Heart right ventricle (tissue), 16 donors: ENCODE data around the gene BARHL1. TPM values are rescaled to one million over a fixed set of nuclear protein-coding genes. Genes with fewer than 3 reads are reported as not detected.
"Not testable (repeated sequence)": the region's sequence is repeated elsewhere in the genome, so short reads cannot be mapped to it uniquely, and the experiment has no call there.

Experiments
- ATAC-seq, 8 donors: fragments of 200-7000 bp; cut with Tn5 transposase; one replicate each; pipeline ENCODE4 v1.9.1; 2020; ENCODE audit warnings: mild to moderate bottlenecking in 8 of 8, moderate library complexity in 8 of 8, moderate number of reproducible peaks in 1 of 8
- DNase-seq, 2 donors: peaks; one replicate each; pipeline ENCODE4 v3.0.0-alpha.2; 2020
- H3K27ac ChIP-seq, 10 donors: fragments of 200-600 bp; sonication (generic) in 2 of 10; one replicate each; pipeline versions ENCODE4 v1.5.0 to v1.8.0; 2020 to 2022; ENCODE audit warnings: mild to moderate bottlenecking in 3 of 10
- H3K27me3 ChIP-seq, 7 donors: fragments of 200-600 bp; one replicate each; pipeline ENCODE4 v1.8.0; 2021 to 2022; ENCODE audit warnings: mild to moderate bottlenecking in 2 of 7
- H3K36me3 ChIP-seq, 9 donors: fragments of 200-600 bp; sonication (generic) in 1 of 9; one replicate each; pipeline versions ENCODE4 v1.5.0 to v1.8.0; 2020 to 2022; ENCODE audit warnings: mild to moderate bottlenecking in 2 of 9
- H3K4me1 ChIP-seq, 9 donors: fragments of 200-600 bp; sonication (generic) in 1 of 9; one replicate each; pipeline versions ENCODE4 v1.5.0 to v1.8.0; 2020 to 2022; ENCODE audit warnings: mild to moderate bottlenecking in 4 of 9
- H3K4me3 ChIP-seq, 10 donors: fragments of 200-600 bp; sonication (generic) in 2 of 10; one replicate each; pipeline versions ENCODE4 v1.5.0 to v1.8.0; 2020 to 2022; ENCODE audit warnings: mild to moderate bottlenecking in 7 of 10, moderate library complexity in 2 of 10
- H3K9me3 ChIP-seq, 11 donors: fragments of 200-600 bp in 10 of 11; sonication (generic) in 2 of 11; one replicate each; pipeline versions ENCODE4 v1.5.0 to v1.8.0; 2013 to 2022; ENCODE audit warnings: mild to moderate bottlenecking in 2 of 11, control low read depth in 1 of 11, moderate library complexity in 1 of 11
- WGBS, 2 donors: extraction: QIAGEN DNeasy Blood & Tissue Kit; methylation state at CpG; one replicate each; pipeline ENCODE4 v1.1.7; 2013; ENCODE audit warnings: inconsistent platforms in 1 of 2; 5-methylcytosine and 5-hydroxymethylcytosine counted together
- intact Hi-C, 10 donors: fragments of 100-400 bp; cut with DNase I; formaldehyde crosslinking; loops; one replicate each; pipeline versions ENCODE4 v1.11.1 to v1.14.2; 2022
- polyA plus RNA-seq, 2 donors: library from polyadenylated mRNA; stranded (reverse); fragments of 200-250 nt; gene quantifications; one replicate each; pipeline ENCODE4 v1.2.3, GENCODE V29; 2013
- total RNA-seq, 10 donors: library from RNA; stranded (reverse); fragmentation: NEBNext Ultra II Directional in 3 of 10; extraction: Animal tissue kit (Norgen Biotek cat#: 25700) in 3 of 10; gene quantifications; one replicate each; pipeline versions ENCODE4 v1.2.1 to v1.2.4, GENCODE V29; 2021 to 2023
- TF ChIP-seq, protein P1 (sequence below), 9 donors: fragments of 200-600 bp; sonication (generic) in 2 of 9; IDR thresholded peaks; one replicate each; pipeline versions ENCODE4 v1.5.0 to v1.8.0; 2021 to 2022; ENCODE audit warnings: antibody characterized with exemption in 9 of 9, mild to moderate bottlenecking in 5 of 9, moderate library complexity in 1 of 9
- donor health status: Arrhythmogenic right ventricular cardiomyopathy.
- donor health status: ischemic (EF 13 %, LVEDD 7.1; RV severe dilation, severe dysfunction).
- donor health status: healthy with polysubstance abuse.
- donor health status: DM: no; HTN: yes; CAD: no.
- donor health status: DM: no; HTN: no; CAD: no.
- donor health status: ischemic (EF 25% LVEDD 6.9; RV normal size, moderate dysfunction).
- donor health status: ischemic (EF 25% LVEDD 5.7; RV mildly dilated, moderate dysfunction).
- donor health status: healthy.
- donor health status: DM: yes; HTN: yes; CAD: no.
- donor health status: Ischemic cardiomyopathy.
- donor health status: ischemic (EF 35%, LVEDD 5.7; RV mildly dilated, moderate dysfunction).
- donor health status: nonischemic (EF 11% LVEDD 7.7; RV severe dilation, severe dysfunction).
- donor health status: DM: yes; HTN: yes; CAD: no.
- donor health status: PGD.
- donor health status: ischemic (EF 29% LVEDD 5.4; RV normal size, mild dysfunction).
- donor health status: nonischemic (EF 23%, LVEDD 6.1; RV moderate dilation, normal function).

The BARHL1 gene
- total and polyA plus RNA-seq, 12 donors = not detected

DNA sequence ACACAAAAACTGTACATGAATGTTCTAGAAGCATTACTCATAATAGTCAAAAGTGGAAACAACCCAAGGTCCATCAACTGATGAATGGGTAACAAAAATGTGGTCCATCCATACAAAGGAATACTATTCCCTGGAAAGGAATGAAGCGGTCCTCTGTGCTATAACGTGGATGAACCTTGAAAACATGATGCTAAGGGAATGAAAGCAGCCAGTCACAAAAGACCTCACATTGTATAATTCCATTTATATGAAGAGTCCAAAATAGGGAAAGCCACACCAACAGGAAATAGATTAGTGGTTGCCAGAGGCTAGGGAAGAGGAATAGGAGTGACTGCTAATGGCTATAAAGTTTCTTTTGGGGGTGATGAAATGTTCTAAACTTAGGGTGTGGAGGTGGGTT, 22.7 kb upstream of the BARHL1 start:
- H3K27me3 ChIP-seq = peaks cover 0 to 13% (median 6%) of the 10 kb centered on the region in 7 donors
- WGBS, 2 donors = 89 to 92% methylated on average over 2 of the region's 2 CpGs
- no peaks in the 10 kb centered on the region for H3K36me3 ChIP-seq
- intact Hi-C loops = no loop called here
- no peak for ATAC-seq
- DNase-seq = no peak
- no peaks in the 10 kb centered on the region for H3K9me3 ChIP-seq
- TF ChIP-seq, protein P1, sequence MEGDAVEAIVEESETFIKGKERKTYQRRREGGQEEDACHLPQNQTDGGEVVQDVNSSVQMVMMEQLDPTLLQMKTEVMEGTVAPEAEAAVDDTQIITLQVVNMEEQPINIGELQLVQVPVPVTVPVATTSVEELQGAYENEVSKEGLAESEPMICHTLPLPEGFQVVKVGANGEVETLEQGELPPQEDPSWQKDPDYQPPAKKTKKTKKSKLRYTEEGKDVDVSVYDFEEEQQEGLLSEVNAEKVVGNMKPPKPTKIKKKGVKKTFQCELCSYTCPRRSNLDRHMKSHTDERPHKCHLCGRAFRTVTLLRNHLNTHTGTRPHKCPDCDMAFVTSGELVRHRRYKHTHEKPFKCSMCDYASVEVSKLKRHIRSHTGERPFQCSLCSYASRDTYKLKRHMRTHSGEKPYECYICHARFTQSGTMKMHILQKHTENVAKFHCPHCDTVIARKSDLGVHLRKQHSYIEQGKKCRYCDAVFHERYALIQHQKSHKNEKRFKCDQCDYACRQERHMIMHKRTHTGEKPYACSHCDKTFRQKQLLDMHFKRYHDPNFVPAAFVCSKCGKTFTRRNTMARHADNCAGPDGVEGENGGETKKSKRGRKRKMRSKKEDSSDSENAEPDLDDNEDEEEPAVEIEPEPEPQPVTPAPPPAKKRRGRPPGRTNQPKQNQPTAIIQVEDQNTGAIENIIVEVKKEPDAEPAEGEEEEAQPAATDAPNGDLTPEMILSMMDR (IDR thresholded peaks at IDR 0.05) = no peak
- peaks cover 0 to 27% (median 18%) of the 10 kb centered on the region in 9 donors for H3K4me1 ChIP-seq
- no peak overlapping the region for H3K27ac ChIP-seq
- H3K4me3 ChIP-seq = no peak overlapping the region

DNA sequence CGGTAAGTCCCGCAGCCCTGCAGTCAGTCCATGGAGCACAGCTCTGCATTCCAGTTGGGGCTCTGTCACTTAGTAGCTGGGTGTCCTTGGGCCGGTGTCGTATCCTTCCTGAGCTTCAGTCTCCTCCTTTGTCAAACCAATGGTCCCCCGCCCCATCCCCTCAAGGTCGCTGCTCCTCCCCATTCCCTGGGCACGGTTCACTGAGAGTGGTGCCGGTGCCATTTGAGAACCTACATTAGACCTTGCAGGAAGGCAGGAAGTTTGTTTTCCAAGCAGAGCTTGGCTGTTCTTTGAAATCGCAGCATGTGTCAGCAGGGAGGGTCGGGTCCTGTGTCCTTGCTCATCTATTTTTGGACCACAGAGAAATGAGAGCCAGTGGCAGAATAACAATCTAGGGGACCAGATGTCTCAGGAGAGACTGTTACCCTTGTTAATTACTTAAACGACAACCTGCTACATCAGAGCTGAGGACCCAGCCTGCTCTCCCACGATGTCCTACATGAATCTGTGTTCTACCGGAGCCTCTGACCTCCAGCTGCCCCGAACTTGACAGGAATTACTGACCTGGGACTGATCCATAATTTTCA, 21.7 kb upstream of the BARHL1 start:
- H3K27ac ChIP-seq = peak overlapping the region in 2 of 10 donors; percentile 30 to 35
- H3K4me3 ChIP-seq = no peak overlapping the region
- H3K36me3 ChIP-seq = no peaks in the 10 kb centered on the region
- TF ChIP-seq, protein P1 (IDR thresholded peaks at IDR 0.05) = no peak
- WGBS, 2 donors = 24 to 25% methylated on average over 14 of the region's 14 CpGs
- peaks cover 0 to 16% (median 5%) of the 10 kb centered on the region in 7 donors for H3K27me3 ChIP-seq
- intact Hi-C loops = no loop called here
- H3K9me3 ChIP-seq = no peaks in the 10 kb centered on the region
- ATAC-seq (peak in 7 of 8 donors; percentile 29 to 68 (median 56)), DNase-seq (no peak)
- peaks cover 0 to 27% (median 18%) of the 10 kb centered on the region in 9 donors for H3K4me1 ChIP-seq

DNA sequence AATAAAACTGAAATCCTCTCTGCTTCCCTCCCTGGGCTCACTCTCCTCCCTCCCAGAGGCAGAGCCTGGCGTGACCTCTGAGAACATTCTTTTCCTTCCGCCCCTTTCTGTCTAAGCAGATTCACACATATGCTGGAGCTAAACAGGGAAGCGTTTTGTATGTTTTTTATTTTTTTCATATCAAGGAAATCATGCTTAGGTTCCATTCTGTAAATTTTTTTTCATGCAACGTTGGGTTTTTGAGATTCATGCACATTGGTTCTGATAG, 20.2 kb upstream of the BARHL1 start:
- WGBS, 2 donors = 32 to 49% methylated on average over 4 of the region's 4 CpGs
- Histone ChIP-seq H3K4me3 (no peak overlapping the region), H3K27me3 (peaks cover 0 to 12% (median 0%) of the 10 kb centered on the region in 7 donors), H3K36me3 (no peaks in the 10 kb centered on the region), H3K4me1 (peaks cover 0 to 27% (median 18%) of the 10 kb centered on the region in 9 donors), H3K9me3 (no peaks in the 10 kb centered on the region), H3K27ac (no peak overlapping the region)
- no peak for DNase-seq
- ATAC-seq = peak in 3 of 8 donors; percentile 55 to 81 (median 75)
- TF ChIP-seq, protein P1 (IDR thresholded peaks at IDR 0.05) = no peak
- intact Hi-C loops = no loop called here

DNA sequence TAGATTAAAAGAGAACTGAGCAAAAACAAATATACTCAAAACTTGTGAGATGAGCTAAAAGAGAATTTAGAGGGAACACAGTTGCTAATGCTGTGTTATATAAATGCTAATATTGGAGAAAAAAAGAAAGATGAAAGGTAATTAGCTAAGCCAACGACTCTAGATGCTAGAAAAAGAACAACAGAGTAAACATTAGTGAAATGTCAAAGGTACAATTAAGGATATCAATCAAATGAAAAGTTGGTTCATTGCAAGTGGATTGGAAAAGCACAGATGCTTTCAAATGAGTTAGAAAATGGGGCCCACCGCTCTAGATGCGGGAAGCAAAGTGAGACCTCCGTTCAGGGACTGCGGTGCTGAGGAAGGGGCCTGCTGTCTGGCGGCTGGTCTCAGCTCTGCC, 17.9 kb upstream of the BARHL1 start:
- Histone ChIP-seq H3K36me3 (no peaks in the 10 kb centered on the region), H3K9me3 (no peaks in the 10 kb centered on the region), H3K4me3 (no peak overlapping the region), H3K4me1 (peaks cover 0 to 27% (median 18%) of the 10 kb centered on the region in 9 donors), H3K27ac (no peak overlapping the region), H3K27me3 (peaks cover 0 to 12% (median 0%) of the 10 kb centered on the region in 7 donors)
- no peak for ATAC-seq
- intact Hi-C loops = no loop called here
- 79 to 80% methylated on average over 6 of the region's 6 CpGs for WGBS, 2 donors
- TF ChIP-seq, protein P1 (IDR thresholded peaks at IDR 0.05) = no peak
- DNase-seq = no peak

DNA sequence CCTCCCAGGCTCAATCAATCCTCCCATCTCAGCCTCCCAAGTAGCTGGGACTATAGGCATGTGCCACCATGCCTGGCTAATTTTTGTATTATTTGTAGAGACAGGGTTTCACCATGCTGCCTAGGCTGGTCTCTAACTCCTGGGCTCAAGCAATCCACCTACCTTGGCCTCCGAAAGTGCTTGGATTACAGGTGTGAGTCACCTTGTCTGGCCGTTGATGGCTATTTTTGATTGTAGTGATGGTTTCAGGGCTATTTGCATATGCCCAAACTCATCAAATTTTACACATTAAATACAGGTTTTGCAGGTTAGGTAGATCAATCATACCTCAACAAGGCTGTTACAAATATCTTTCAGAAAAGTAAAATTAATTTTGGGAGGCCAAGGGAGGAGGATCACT, 13.6 kb upstream of the BARHL1 start:
- H3K27me3 ChIP-seq = peaks cover 0 to 14% (median 5%) of the 10 kb centered on the region in 7 donors
- intact Hi-C loops, H3K4me3 ChIP-seq, ATAC-seq, H3K27ac ChIP-seq, H3K9me3 ChIP-seq, H3K4me1 ChIP-seq, H3K36me3 ChIP-seq, DNase-seq: not testable (repeated sequence)
- WGBS, 2 donors = 79 to 87% methylated on average over 2 of the region's 2 CpGs
